Subcutaneous adipose tissue (tissue), 4 donors: ENCODE data around the gene EPB41L2. TPM values are rescaled to one million over a fixed set of nuclear protein-coding genes. Genes with fewer than 3 reads are reported as not detected.

Experiments used
- CTCF ChIP-seq: fragments of 450-650 bp; IDR thresholded peaks from one replicate; pipeline ENCODE4 v1.5.1; 2016; ENCODE audit warnings: low read depth, mild to moderate bottlenecking, control low read depth, antibody characterized with exemption, moderate library complexity
- total RNA-seq, 4 donors: library from RNA; depleted of rRNA; stranded (reverse); fragments of >200 nt; gene quantifications; one replicate each; pipeline ENCODE4 v1.1.0, GENCODE V29; 2016

EPB41L2 gene
- total RNA-seq, 4 donors from 2014 or later, result 124 to 189 (median 160) TPM

- no peak for TF ChIP-seq CTCF
Observed at GRCh38 chr6:131061041-131061750, 1.8 kb downstream of the EPB41L2 start.

- TF ChIP-seq CTCF, result no peak
Observed at GRCh38 chr6:131060311-131060710, 2.7 kb downstream of the EPB41L2 start.

- TF ChIP-seq CTCF, result no peak
Observed at GRCh38 chr6:131059486-131059885, 3.6 kb downstream of the EPB41L2 start.

GRCh38 chr6:131058236-131058635 is 4.8 kb downstream of the EPB41L2 start:
- TF ChIP-seq CTCF, result no peak

GRCh38 chr6:131054392-131055250 is 8.4 kb downstream of the EPB41L2 start:
- TF ChIP-seq CTCF, result no peak

GRCh38 chr6:131053546-131054240 is 9.4 kb downstream of the EPB41L2 start:
- no peak for TF ChIP-seq CTCF

GRCh38 chr6:131052181-131052580 is 10.9 kb downstream of the EPB41L2 start:
- no peak for TF ChIP-seq CTCF
